GM10248 (cell line): ENCODE results near the gene KIF1A.

Source experiments
- CTCF ChIA-PET: fragments of 300-600 bp; sonication (Branson Sonifier 250); formaldehyde crosslinking; extraction: SDS; loops from one replicate; lab custom pipeline; 2021; ENCODE audit warnings: antibody characterized with exemption; lab: Yijun Ruan, JAX
- POLR2A ChIA-PET: fragments of 350-650 bp; sonication (Branson Sonifier 250); formaldehyde crosslinking; extraction: SDS; loops from one replicate; lab custom pipeline; 2020; ENCODE audit warnings: antibody characterized with exemption; lab: Yijun Ruan, JAX
- DNase-seq: peaks from one replicate; pipeline ENCODE4 v3.0.0; 2012; ENCODE audit errors: extremely low spot score
- CTCF ChIP-seq: IDR thresholded peaks from 2 replicates; pipeline ENCODE4 v1.5.1; 2012; ENCODE audit warnings: mild to moderate bottlenecking, low read depth; ENCODE audit errors: extremely low read depth, missing control alignments, control extremely low read depth

The KIF1A gene

GRCh38 chr2:240794178-240794721, 25.8 kb downstream of the KIF1A start:
- TF ChIP-seq CTCF: no peak
- ChIA-PET POLR2A (no interaction called here), CTCF (no interaction called here)
- no peak for DNase-seq

GRCh38 chr2:240793313-240794177, 26.5 kb downstream of the KIF1A start:
- CTCF ChIA-PET: no interaction called here
- POLR2A ChIA-PET: no interaction called here
- DNase-seq: no peak

GRCh38 chr2:240792629-240793312, 27.2 kb downstream of the KIF1A start:
- DNase-seq: no peak
- CTCF ChIA-PET: interaction anchor here (1.7 kb wide), 1 partner anchor 12 kb away, joined by 4 read pairs; no protein-coding TSS in a partner anchor
- POLR2A ChIA-PET: no interaction called here
- no peak for TF ChIP-seq CTCF

More at GRCh38 chr2:240793313-240794177, 26.5 kb downstream of the KIF1A start:
- TF ChIP-seq CTCF: no peak

- DNase-seq: no peak
- TF ChIP-seq CTCF: no peak
- CTCF ChIA-PET: interaction anchor here (0.8 to 1.7 kb wide), 2 partner anchors 12 to 278 kb away, joined by 3 to 4 read pairs; no protein-coding TSS in a partner anchor
- POLR2A ChIA-PET: interaction anchor here (0.6 kb wide), 1 partner anchor 29 kb away, joined by 4 read pairs; no protein-coding TSS in a partner anchor
Measured at GRCh38 chr2:240791821-240792628, 28.0 kb downstream of the KIF1A start.

- CTCF ChIA-PET: interaction anchor here (0.8 to 1.7 kb wide), 2 partner anchors 11 to 277 kb away, joined by 3 to 4 read pairs; no protein-coding TSS in a partner anchor
- no peak for TF ChIP-seq CTCF
- no peak for DNase-seq
- POLR2A ChIA-PET: interaction anchor here (0.6 kb wide), 1 partner anchor 30 kb away, joined by 4 read pairs; no protein-coding TSS in a partner anchor
Measured at GRCh38 chr2:240791221-240791800, 28.7 kb downstream of the KIF1A start.
